Prostate gland (tissue), 2 donors: Measurements from ENCODE around the gene PIGU.

Experiments
- POLR2A ChIP-seq: fragments of 450-650 bp; IDR thresholded peaks from one replicate; pipeline ENCODE4 v1.6.1; 2016; ENCODE audit warnings: antibody characterized with exemption, mild to moderate bottlenecking
- TF ChIP-seq, protein P1 (sequence below), 4 experiments: fragments of 200-600 bp in 2 of 4; fragments of 450-650 bp in 2 of 4; sonication (generic) in 2 of 4; IDR thresholded peaks; 1 replicate in 3 of 4; 2 replicates in 1 of 4; pipeline ENCODE4 v1.5.1; 2016 to 2019; ENCODE audit warnings: antibody characterized with exemption in 4 of 4, mild to moderate bottlenecking in 2 of 4, moderate library complexity in 2 of 4

DNA sequence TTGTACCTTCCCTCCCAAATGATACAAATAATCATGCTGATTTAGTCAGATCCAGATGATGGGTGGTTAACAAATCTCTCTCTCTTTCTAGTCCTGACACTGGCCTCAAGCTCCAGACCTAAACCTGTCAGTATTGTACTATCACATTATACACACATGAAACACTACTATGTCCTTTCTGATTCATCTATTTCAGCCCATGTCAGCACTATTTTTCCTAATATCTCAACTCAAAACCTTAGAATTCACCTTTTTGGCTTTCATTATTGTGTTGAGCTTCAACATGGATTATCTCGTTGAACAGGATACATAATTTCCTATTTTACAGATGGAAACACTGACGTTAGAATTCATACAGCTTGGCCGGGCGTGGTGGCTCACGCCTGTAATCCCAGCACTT, 3.5 kb downstream of the PIGU start:
- TF ChIP-seq, protein P1, sequence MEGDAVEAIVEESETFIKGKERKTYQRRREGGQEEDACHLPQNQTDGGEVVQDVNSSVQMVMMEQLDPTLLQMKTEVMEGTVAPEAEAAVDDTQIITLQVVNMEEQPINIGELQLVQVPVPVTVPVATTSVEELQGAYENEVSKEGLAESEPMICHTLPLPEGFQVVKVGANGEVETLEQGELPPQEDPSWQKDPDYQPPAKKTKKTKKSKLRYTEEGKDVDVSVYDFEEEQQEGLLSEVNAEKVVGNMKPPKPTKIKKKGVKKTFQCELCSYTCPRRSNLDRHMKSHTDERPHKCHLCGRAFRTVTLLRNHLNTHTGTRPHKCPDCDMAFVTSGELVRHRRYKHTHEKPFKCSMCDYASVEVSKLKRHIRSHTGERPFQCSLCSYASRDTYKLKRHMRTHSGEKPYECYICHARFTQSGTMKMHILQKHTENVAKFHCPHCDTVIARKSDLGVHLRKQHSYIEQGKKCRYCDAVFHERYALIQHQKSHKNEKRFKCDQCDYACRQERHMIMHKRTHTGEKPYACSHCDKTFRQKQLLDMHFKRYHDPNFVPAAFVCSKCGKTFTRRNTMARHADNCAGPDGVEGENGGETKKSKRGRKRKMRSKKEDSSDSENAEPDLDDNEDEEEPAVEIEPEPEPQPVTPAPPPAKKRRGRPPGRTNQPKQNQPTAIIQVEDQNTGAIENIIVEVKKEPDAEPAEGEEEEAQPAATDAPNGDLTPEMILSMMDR (IDR thresholded peaks at IDR 0.05) = no peak
- no peak for TF ChIP-seq POLR2A
